Testis (tissue), 3 donors: ENCODE measurements around the gene SLC22A23. TPM values are rescaled to one million over a fixed set of nuclear protein-coding genes. Genes with fewer than 3 reads are reported as not detected.

Experiments used
- DNase-seq: peaks from one replicate; pipeline ENCODE4 v3.0.0-alpha.2; 2019
- H3K27ac ChIP-seq, 2 donors: fragments of 200-600 bp; sonication (generic); one replicate each; pipeline ENCODE4 v1.5.1; 2019
- H3K27me3 ChIP-seq: fragments of 200-600 bp; sonication (generic); one replicate; pipeline ENCODE4 v1.5.1; 2019
- H3K36me3 ChIP-seq: fragments of 200-600 bp; sonication (generic); one replicate; pipeline ENCODE4 v1.5.1; 2017; ENCODE audit warnings: low read depth; ENCODE audit errors: missing control alignments
- H3K4me1 ChIP-seq: fragments of 200-600 bp; sonication (generic); one replicate; pipeline ENCODE4 v1.5.1; 2019
- H3K4me3 ChIP-seq, 2 donors: fragments of 200-600 bp; sonication (generic); one replicate each; pipeline ENCODE4 v1.5.1; 2017 to 2019
- H3K9me3 ChIP-seq: fragments of 200-600 bp; sonication (generic); one replicate; pipeline ENCODE4 v1.5.1; 2017
- POLR2A ChIP-seq: fragments of 450-650 bp; IDR thresholded peaks from one replicate; pipeline ENCODE4 v1.6.1; 2017; ENCODE audit warnings: antibody characterized with exemption, mild to moderate bottlenecking, moderate library complexity
- WGBS, 2 donors: methylation state at CpG; one replicate each; pipeline ENCODE4 v1.1.5; 2018; 5-methylcytosine and 5-hydroxymethylcytosine counted together
- intact Hi-C: fragments of 100-400 bp; cut with DNase I; formaldehyde crosslinking; loops from one replicate; pipeline ENCODE4 v1.15.1; 2023; ENCODE audit warnings: low total_unique reads
- polyA plus RNA-seq: library from polyadenylated mRNA; stranded (reverse); fragments of 350-450 nt; fragmentation: Illumina TruSeq; extraction: RNeasy Lipid Tissue Mini Kit (QIAGEN cat#74804); gene quantifications from one replicate; pipeline ENCODE4 v1.2.3, GENCODE V29; 2014; ENCODE audit warnings: low read depth, low replicate concordance; ENCODE audit not compliant: insufficient read depth
- total RNA-seq, 2 donors: library from RNA; depleted of rRNA; stranded (reverse); fragments of >200 nt; gene quantifications; one replicate each; pipeline ENCODE4 v1.2.3, GENCODE V29; 2016
- TF ChIP-seq, protein P1 (sequence below), 3 experiments: fragments of 450-650 bp in 2 of 3; fragments of 200-600 bp in 1 of 3; sonication (generic) in 1 of 3; IDR thresholded peaks; one replicate each; pipeline ENCODE4 v1.5.1; 2016 to 2019; ENCODE audit warnings: antibody characterized with exemption in 3 of 3, mild to moderate bottlenecking in 2 of 3, moderate library complexity in 1 of 3

SLC22A23 gene
- total and polyA plus RNA-seq, 3 donors from 2014 or later = 9.0 to 20.9 (median 14.9) TPM

DNA sequence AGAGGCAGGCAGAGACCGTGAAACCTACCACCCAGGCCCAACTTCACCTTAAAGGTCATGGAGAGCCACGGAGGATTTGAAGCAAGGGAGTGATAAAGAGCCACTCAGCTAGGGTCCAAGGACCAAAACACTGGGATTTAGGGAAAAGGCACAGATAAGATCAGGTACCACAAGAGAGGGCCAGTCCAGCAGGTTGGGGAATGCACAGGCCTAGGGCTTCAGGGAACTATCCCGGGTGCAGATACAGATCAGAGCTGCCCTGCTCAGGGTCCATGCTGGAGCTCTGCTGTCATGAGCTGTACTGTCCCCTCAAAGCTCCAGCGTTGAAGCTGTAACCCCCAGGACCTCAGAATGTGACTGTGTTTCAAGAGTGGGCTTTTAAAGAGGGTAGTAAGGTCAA, 16.9 kb downstream of the SLC22A23 start:
- DNase-seq = no peak
- intact Hi-C loops = no loop called here
- Histone ChIP-seq H3K27ac (no peak overlapping the region), H3K4me3 (no peak overlapping the region), H3K9me3 (no peaks in the 10 kb centered on the region), H3K36me3 (no peaks in the 10 kb centered on the region), H3K4me1 (no peaks in the 10 kb centered on the region), H3K27me3 (no peaks in the 10 kb centered on the region)
- WGBS, 2 donors = 70 to 73% methylated on average over 4 of the region's 4 CpGs
- TF ChIP-seq, protein P1, sequence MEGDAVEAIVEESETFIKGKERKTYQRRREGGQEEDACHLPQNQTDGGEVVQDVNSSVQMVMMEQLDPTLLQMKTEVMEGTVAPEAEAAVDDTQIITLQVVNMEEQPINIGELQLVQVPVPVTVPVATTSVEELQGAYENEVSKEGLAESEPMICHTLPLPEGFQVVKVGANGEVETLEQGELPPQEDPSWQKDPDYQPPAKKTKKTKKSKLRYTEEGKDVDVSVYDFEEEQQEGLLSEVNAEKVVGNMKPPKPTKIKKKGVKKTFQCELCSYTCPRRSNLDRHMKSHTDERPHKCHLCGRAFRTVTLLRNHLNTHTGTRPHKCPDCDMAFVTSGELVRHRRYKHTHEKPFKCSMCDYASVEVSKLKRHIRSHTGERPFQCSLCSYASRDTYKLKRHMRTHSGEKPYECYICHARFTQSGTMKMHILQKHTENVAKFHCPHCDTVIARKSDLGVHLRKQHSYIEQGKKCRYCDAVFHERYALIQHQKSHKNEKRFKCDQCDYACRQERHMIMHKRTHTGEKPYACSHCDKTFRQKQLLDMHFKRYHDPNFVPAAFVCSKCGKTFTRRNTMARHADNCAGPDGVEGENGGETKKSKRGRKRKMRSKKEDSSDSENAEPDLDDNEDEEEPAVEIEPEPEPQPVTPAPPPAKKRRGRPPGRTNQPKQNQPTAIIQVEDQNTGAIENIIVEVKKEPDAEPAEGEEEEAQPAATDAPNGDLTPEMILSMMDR (IDR thresholded peaks at IDR 0.05) = no peak
- no peak for TF ChIP-seq POLR2A

DNA sequence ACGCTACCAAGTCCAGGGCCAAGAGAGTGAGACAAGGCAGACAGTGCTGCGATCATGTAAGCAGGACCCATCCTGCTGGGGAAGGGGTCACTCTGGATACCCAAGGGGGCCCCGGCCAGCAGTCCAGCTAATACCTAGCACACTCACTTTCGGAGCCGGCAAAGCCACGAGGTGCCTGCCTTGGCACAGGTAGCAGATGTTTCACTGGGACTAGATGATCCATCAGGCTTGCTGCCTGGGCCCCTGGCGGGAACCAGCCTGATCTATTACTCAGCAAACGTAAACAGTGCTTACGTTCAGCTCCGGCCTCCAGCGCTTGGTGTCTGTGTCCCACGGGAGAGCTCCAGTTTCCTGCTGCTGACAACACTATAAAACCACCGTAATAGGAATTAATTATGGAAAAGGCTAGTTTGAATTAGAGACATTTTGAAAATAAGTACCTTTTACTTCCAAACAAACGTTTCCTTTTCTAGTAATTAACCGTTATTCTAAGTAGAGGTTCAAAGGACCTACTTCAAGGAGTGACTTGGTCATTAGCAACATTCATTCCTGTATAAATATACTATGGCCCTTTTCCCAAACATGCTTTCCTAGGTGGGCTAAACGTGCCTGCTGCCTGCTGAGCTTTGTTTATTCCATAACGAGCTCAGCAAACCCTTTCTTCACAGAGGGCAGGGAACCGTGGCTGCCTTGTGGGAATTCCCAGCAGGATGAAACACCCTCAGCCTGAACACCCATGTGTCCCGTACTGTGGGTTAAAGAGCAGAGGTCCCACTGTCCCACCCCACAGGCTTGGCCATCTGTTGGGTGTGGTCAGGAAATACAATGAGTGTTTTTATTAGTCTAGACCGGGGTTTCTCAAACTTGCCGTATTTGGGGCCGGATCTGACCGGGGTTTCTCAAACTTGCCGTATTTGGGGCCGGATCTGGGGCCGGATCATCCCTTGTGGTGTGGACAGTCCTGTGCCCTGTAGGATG, 18.4 kb downstream of the SLC22A23 start:
- 67 to 70% methylated on average over 25 to 26 of the region's 26 CpGs for WGBS, 2 donors
- TF ChIP-seq POLR2A = no peak
- TF ChIP-seq, protein P1 (IDR thresholded peaks at IDR 0.05) = no peak
- H3K36me3 ChIP-seq = no peaks in the 10 kb centered on the region
- no peak for DNase-seq
- H3K27ac ChIP-seq = no peak overlapping the region
- H3K9me3 ChIP-seq = no peaks in the 10 kb centered on the region
- H3K4me3 ChIP-seq = no peak overlapping the region
- no peaks in the 10 kb centered on the region for H3K4me1 ChIP-seq
- intact Hi-C loops = no loop called here
- H3K27me3 ChIP-seq = no peaks in the 10 kb centered on the region

DNA sequence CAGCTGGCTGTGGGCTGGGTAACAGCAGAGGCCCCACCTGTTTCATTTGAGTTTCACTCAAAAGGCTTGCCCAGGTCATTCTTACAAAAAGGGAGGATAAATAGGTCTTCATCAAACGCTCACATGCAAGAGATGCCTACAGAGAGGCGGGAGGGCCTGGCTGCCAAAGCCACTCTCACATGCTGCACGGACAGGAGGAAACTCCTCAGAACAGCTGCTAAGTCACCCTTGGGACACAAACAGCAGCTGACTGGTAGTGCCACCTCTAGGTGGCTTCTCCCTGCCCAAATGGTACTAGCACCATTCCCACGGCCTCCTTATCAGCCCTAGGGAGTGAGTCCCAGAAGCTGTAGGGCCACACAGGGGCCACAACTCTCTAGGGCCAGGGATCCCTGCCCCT, 23.8 kb downstream of the SLC22A23 start:
- Histone ChIP-seq H3K9me3 (no peaks in the 10 kb centered on the region), H3K4me1 (no peaks in the 10 kb centered on the region), H3K27ac (no peak overlapping the region), H3K27me3 (no peaks in the 10 kb centered on the region), H3K4me3 (no peak overlapping the region), H3K36me3 (no peaks in the 10 kb centered on the region)
- no peak for TF ChIP-seq POLR2A
- TF ChIP-seq, protein P1 (IDR thresholded peaks at IDR 0.05) = no peak
- WGBS, 2 donors = 71 to 79% methylated on average over 4 of the region's 4 CpGs
- intact Hi-C loops = no loop called here
- DNase-seq = no peak

DNA sequence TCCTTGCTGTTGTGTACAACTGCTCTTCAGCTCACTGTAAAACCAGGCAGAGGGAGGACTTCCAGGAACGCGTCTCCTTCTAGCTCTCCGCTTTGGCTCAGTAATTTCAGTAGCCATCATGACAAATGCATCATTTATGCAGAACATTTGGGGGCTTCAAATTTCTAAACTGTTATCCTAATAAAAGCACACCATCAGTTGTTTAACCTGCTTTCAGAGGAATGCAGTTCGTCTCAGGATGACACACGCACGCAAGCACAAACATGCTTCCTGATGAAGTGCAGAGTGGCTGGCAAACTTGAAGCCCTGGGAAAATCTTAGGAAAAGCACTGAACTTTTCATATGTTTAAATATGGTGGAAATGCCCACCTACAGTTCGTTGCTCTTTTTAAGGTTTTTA, 24.4 kb downstream of the SLC22A23 start:
- no peaks in the 10 kb centered on the region for H3K9me3 ChIP-seq
- no peaks in the 10 kb centered on the region for H3K4me1 ChIP-seq
- no peak overlapping the region for H3K27ac ChIP-seq
- no peak for TF ChIP-seq POLR2A
- no peaks in the 10 kb centered on the region for H3K27me3 ChIP-seq
- 92 to 94% methylated on average over 7 of the region's 7 CpGs for WGBS, 2 donors
- H3K4me3 ChIP-seq = no peak overlapping the region
- DNase-seq = no peak
- H3K36me3 ChIP-seq = no peaks in the 10 kb centered on the region
- intact Hi-C loops = no loop called here

DNA sequence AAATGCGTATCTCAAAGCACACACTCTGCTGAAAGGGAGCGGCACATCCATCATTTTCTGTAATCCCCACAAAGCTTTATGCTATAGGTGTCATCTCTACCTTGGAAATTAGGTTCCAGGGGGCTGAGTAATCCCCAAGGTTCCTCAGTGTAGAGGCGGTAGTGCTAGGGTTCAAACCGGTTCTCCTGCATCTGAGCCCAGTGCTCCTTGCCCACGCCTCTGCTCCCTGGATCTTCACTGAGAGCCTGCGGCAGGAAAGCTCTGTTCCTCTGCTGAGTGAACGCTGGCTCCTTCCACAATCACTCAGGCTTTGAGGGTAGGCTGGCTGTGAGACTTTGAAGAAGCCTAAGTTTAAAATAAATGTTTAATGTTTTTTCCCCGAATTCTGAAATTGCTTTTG, 24.9 kb downstream of the SLC22A23 start:
- 85 to 91% methylated on average over 8 of the region's 8 CpGs for WGBS, 2 donors
- Histone ChIP-seq H3K4me3 (no peak overlapping the region), H3K9me3 (no peaks in the 10 kb centered on the region), H3K27me3 (no peaks in the 10 kb centered on the region), H3K27ac (no peak overlapping the region), H3K36me3 (no peaks in the 10 kb centered on the region), H3K4me1 (no peaks in the 10 kb centered on the region)
- no peak for TF ChIP-seq POLR2A
- TF ChIP-seq, protein P1 (IDR thresholded peaks at IDR 0.05) = no peak
- intact Hi-C loops = no loop called here
- no peak for DNase-seq
